ENCODE results near the gene MAP3K9. TPM values are rescaled to one million over a fixed set of nuclear protein-coding genes. Genes with fewer than 3 reads are reported as not detected.
"Not testable (repeated sequence)": the region's sequence is repeated elsewhere in the genome, so short reads cannot be mapped to it uniquely, and the experiment has no call there.

Gene MAP3K9
- 1 to 10 TPM; 6.2 to 7.5 TPM for total RNA-seq

GRCh38 chr14:70809225-70810219 is at the start of gene MAP3K9:
Gene MAP3K9 (minus strand): TSS chr14:70809513. CDS start chr14:70809171, 342 bp downstream.
- DNase-seq = peak; percentile 89 to 92
- H3K27ac Mint-ChIP-seq = peak within 1 kb of the TSS; percentile 32
- H3K4me3 Mint-ChIP-seq = peak within 1 kb of the TSS in 1 of 2 donors; percentile 82
- H3K27me3 Mint-ChIP-seq (ENCODE audit: low read depth) = peaks cover 5% of the 10 kb centered on the region
- peaks cover 0 to 2% of the 10 kb centered on the region in 2 donors for H3K36me3 Mint-ChIP-seq (ENCODE audit: insufficient read depth in 2 of 2)
- H3K4me1 Mint-ChIP-seq (ENCODE audit: low read depth) = peaks cover 14% of the 10 kb centered on the region
- ATAC-seq (replicated peaks in 1 of 2) = peak; percentile 82 to 86
- no peaks in the 10 kb centered on the region for H3K9me3 Mint-ChIP-seq

DNA sequence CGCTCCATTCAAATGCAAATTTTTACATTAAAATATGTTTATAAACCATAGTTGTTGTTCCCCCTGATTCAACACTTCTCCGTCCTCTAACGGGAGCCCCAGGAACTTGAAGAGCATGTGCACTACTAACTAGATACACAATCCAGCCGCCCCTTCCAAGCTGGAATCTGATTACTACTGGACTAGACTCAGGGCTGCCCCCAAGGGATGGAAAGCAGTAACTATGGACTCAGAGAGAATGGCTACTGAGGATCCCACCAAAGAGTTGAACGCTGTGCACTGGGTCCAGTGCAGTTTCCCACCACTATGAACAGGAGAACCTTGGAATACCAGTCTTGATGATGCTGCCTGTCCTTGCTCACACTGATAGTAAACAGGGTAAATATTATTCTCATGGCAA is 49.3 kb upstream of the MAP3K9 start:
- Mint-ChIP-seq H3K36me3 (ENCODE audit: insufficient read depth in 2 of 2) (no peaks in the 10 kb centered on the region), H3K27ac (no peak overlapping the region), H3K4me3 (no peak overlapping the region), H3K4me1 (ENCODE audit: low read depth) (peaks cover 14% of the 10 kb centered on the region), H3K27me3 (ENCODE audit: low read depth) (peaks cover 12% of the 10 kb centered on the region), H3K9me3 (peaks cover 0 to 2% of the 10 kb centered on the region in 2 donors)
- DNase-seq (no peak), ATAC-seq (replicated peaks in 1 of 2) (no peak)

DNA sequence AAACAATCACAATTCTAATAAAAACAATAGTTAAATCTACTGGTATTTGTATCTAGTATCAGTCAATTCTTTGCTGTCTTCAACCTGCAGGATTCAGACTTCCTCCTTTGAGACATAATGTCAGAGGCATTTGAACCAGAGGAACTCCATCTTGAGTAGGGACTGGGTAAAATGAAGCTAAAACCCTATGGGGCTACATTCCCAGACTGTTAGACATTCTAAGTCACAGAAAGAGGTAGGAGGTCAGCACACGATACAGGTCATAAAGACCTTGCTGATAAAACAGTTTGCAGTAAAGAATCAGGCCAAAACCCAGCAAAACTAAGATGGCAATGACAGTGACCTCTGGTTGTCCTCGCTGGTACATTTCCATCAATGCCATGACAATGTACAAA is 48.2 kb upstream of the MAP3K9 start:
- Mint-ChIP-seq H3K27ac (no peak overlapping the region), H3K36me3 (ENCODE audit: insufficient read depth in 2 of 2) (no peaks in the 10 kb centered on the region), H3K9me3 (peaks cover 0 to 2% of the 10 kb centered on the region in 2 donors), H3K4me3 (no peak overlapping the region), H3K4me1 (ENCODE audit: low read depth) (peaks cover 14% of the 10 kb centered on the region), H3K27me3 (ENCODE audit: low read depth) (peaks cover 7% of the 10 kb centered on the region)
- ATAC-seq (replicated peaks in 1 of 2) (no peak), DNase-seq (no peak)

GRCh38 chr14:70856851-70857495 is 47.7 kb upstream of the MAP3K9 start:
- DNase-seq (peak; percentile 34 to 43), ATAC-seq (replicated peaks in 1 of 2) (peak; percentile 98)
- Mint-ChIP-seq H3K4me3 (peak overlapping the region; percentile 2 to 53), H3K4me1 (ENCODE audit: low read depth) (peaks cover 14% of the 10 kb centered on the region), H3K36me3 (ENCODE audit: insufficient read depth in 2 of 2) (no peaks in the 10 kb centered on the region), H3K27me3 (ENCODE audit: low read depth) (peaks cover 6% of the 10 kb centered on the region), H3K9me3 (peaks cover 0 to 2% of the 10 kb centered on the region in 2 donors), H3K27ac (no peak overlapping the region)

DNA sequence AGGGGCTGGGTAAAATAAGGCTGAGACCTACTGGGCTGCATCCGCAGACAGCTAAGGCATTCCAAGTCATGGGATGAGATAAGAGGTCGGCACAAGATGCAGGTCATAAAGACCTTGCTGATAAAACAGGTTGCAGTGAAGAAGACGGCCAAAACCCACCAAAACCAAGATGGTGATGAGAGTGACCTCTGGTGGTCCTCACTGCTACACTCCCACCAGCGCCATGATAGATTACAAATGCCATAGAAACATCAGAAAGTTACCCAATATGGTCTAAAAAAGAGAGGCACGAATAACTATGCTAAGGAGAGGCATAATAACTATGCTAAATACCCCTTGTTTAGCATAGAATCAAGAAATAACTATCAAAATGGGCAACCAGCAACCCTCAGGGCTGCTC is 46.2 kb upstream of the MAP3K9 start:
- no peak overlapping the region for H3K4me3 Mint-ChIP-seq
- no peak overlapping the region for H3K27ac Mint-ChIP-seq

DNA sequence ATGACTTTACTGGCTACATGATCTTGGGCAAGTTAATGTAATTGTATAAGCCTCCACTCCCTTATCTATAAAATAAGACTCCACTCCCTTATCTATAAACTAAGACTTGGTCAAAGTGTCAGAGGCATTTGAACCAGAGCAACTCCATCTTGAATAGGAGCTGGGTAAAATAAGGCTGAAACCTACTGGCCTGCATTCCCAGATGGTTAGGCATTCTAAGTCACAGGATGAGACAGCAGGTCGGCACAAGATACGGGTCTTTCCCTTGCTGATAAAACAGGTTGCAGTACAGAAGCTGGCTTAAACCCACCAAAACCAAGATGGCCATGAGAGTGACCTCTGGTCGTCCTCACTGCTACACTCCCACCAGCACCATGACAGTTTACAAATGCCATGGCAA is 44.3 kb upstream of the MAP3K9 start:
- H3K4me3 Mint-ChIP-seq; H3K9me3 Mint-ChIP-seq; H3K36me3 Mint-ChIP-seq (ENCODE audit: insufficient read depth in 2 of 2); H3K27me3 Mint-ChIP-seq (ENCODE audit: low read depth); ATAC-seq (replicated peaks in 1 of 2); DNase-seq; H3K27ac Mint-ChIP-seq: not testable (repeated sequence)
- peaks cover 19% of the 10 kb centered on the region for H3K4me1 Mint-ChIP-seq (ENCODE audit: low read depth)

More for the DNA sequence above, 46.2 kb upstream of the MAP3K9 start:
- H3K27me3 Mint-ChIP-seq (ENCODE audit: low read depth) = no peaks in the 10 kb centered on the region
- peaks cover 14% of the 10 kb centered on the region for H3K4me1 Mint-ChIP-seq (ENCODE audit: low read depth)
- no peak for ATAC-seq (replicated peaks in 1 of 2)
- H3K9me3 Mint-ChIP-seq = no peaks in the 10 kb centered on the region
- no peak for DNase-seq
- no peaks in the 10 kb centered on the region for H3K36me3 Mint-ChIP-seq (ENCODE audit: insufficient read depth in 2 of 2)

DNA sequence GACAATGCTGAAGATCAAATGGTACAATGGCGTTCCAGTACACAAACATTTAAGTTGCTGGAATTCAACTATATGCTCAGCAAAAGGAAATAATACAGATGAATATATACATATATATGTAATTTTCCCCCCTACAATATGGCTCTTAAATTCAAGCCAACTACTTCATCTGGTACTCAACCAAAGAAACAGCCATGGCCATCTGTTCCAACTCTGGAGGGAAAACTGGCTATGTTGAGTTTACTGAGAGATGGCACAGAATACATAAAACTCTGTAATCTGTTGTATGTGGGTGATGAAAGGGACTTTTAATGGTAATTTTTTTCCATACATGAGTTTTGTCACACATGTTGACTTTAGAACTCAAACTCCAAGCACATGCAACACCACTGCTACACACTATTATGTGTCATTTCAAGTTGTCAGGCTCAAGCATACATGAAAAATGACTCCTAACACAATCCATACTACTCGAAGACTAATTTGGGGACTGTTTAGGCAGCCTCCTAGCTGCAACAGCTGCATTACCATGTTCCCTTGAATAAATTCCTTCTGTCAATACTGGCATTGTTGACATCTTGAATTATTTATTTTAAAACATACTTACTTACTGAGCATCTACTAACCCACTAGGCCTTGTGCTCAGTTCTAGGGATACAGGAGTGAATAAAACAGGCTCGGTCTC is 38.2 kb upstream of the MAP3K9 start:
- Mint-ChIP-seq H3K27me3 (ENCODE audit: low read depth) (no peaks in the 10 kb centered on the region), H3K4me3 (no peak overlapping the region), H3K27ac (no peak overlapping the region), H3K9me3 (no peaks in the 10 kb centered on the region), H3K36me3 (ENCODE audit: insufficient read depth in 2 of 2) (no peaks in the 10 kb centered on the region), H3K4me1 (ENCODE audit: low read depth) (peaks cover 6% of the 10 kb centered on the region)
- DNase-seq = no peak
- no peak for ATAC-seq (replicated peaks in 1 of 2)

DNA sequence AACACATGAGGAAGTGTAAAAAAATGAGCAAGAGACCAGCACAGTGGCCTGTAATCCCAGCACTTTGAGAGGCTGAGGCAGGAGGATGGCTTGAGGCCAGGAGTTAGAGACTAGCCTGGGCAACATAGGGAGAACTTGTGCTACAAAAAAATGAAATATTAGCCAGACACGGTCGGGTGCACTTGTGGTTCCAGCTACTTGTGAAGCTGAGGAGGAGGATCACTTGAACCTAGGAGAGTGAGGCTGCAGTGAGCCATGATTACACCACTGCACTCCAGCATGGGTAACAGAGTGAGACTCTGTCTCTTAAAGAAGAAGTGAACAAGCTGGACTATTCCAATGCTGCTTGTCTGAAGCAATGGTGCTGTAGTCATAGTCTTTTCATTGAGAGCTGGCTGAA is 36.3 kb upstream of the MAP3K9 start:
- ATAC-seq (replicated peaks in 1 of 2) (no peak), DNase-seq (no peak)
- Mint-ChIP-seq H3K4me3 (no peak overlapping the region), H3K36me3 (ENCODE audit: insufficient read depth in 2 of 2) (no peaks in the 10 kb centered on the region), H3K27me3 (ENCODE audit: low read depth) (no peaks in the 10 kb centered on the region), H3K27ac (no peak overlapping the region), H3K9me3 (no peaks in the 10 kb centered on the region), H3K4me1 (ENCODE audit: low read depth) (peaks cover 6% of the 10 kb centered on the region)

- no peak for ATAC-seq (replicated peaks in 1 of 2)
- Mint-ChIP-seq H3K9me3 (peaks cover 0 to 3% of the 10 kb centered on the region in 2 donors), H3K27me3 (ENCODE audit: low read depth) (no peaks in the 10 kb centered on the region), H3K27ac (no peak overlapping the region), H3K36me3 (ENCODE audit: insufficient read depth in 2 of 2) (no peaks in the 10 kb centered on the region), H3K4me3 (no peak overlapping the region), H3K4me1 (ENCODE audit: low read depth) (no peaks in the 10 kb centered on the region)
- DNase-seq = no peak
Observed at GRCh38 chr14:70842851-70843462, 33.6 kb upstream of the MAP3K9 start.

DNA sequence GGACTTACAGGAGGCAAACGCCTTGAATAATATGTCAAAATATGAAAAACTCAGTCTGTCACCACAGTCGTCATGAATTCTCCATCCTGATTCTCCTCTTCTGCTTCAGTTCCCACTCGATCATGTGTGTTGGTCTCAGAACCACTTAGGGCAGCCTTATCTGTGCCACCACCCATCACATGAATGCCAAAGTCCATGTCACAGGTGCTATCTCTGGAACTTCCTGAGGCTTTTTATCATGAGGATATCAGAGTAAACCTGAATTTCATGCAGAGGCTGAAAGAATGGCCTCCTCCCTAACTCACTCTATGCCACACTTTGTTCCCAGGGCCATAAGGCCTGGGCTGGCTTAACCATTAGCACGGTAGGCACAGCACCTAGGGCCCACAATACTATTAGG is 28.8 kb upstream of the MAP3K9 start:
- no peak for ATAC-seq (replicated peaks in 1 of 2)
- Mint-ChIP-seq H3K9me3 (peaks cover 5 to 9% of the 10 kb centered on the region in 2 donors), H3K27me3 (ENCODE audit: low read depth) (peaks cover 4% of the 10 kb centered on the region), H3K27ac (no peak overlapping the region), H3K4me1 (ENCODE audit: low read depth) (no peaks in the 10 kb centered on the region), H3K36me3 (ENCODE audit: insufficient read depth in 2 of 2) (peaks cover 0 to 3% of the 10 kb centered on the region in 2 donors), H3K4me3 (no peak overlapping the region)
- DNase-seq = no peak

DNA sequence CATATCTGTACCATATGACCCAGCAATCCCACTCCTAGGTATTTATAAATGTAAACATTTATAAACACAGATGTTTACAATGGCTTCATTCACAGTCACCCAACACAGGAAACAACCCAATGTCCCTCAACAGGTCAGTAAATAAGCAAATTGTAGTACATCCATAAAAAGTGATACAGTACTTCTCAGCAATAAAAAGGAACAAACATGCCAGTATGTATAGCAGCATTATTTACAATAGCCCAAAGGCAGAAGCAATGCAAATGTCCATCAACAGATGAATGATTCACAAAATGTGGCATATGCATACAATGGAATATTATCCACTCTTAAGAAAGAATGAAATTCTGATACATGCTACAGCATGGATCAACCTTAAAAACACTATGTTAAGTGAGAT is 27.6 kb upstream of the MAP3K9 start:
- Mint-ChIP-seq H3K36me3 (ENCODE audit: insufficient read depth in 2 of 2) (peaks cover 0 to 3% of the 10 kb centered on the region in 2 donors), H3K27ac (no peak overlapping the region), H3K4me3 (no peak overlapping the region), H3K9me3 (peaks cover 5 to 9% of the 10 kb centered on the region in 2 donors), H3K4me1 (ENCODE audit: low read depth) (peaks cover under 1% of the 10 kb centered on the region), H3K27me3 (ENCODE audit: low read depth) (peaks cover 4% of the 10 kb centered on the region)
- ATAC-seq (replicated peaks in 1 of 2) = no peak
- DNase-seq = no peak

DNA sequence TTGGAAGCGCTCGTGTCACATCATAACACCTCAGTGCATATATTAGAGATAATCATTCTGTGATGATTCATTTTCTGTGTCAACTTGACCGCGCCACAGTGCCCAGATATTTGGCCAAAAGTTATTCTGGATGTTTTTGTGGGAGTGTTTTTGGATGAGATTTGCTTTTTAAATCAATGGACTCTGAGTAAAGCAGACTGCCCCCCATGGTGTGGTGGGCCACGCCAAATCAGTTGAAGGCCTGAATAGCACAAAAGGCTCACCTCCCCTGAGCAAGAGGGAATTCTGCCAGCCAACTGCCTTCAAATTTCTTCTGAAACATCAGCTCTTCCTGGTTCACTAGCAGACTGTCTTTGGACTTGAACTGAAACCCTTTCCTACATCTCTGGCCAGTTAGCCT is 24.6 kb upstream of the MAP3K9 start:
- Mint-ChIP-seq H3K27me3 (ENCODE audit: low read depth) (peaks cover 4% of the 10 kb centered on the region), H3K9me3 (peaks cover 5 to 9% of the 10 kb centered on the region in 2 donors), H3K27ac (no peak overlapping the region), H3K4me3 (no peak overlapping the region), H3K36me3 (ENCODE audit: insufficient read depth in 2 of 2) (peaks cover 0 to 3% of the 10 kb centered on the region in 2 donors), H3K4me1 (ENCODE audit: low read depth) (peaks cover 6% of the 10 kb centered on the region)
- DNase-seq = no peak
- ATAC-seq (replicated peaks in 1 of 2) = no peak

Data from activated T-cell treated with anti-CD3 and anti-CD28 coated beads, Interleukin-2, amount 50 U/mL, for 72 hours (primary cell).